CD4-positive, alpha-beta T cell treated with Interleukin-12 subunit alpha and Interleukin-12 subunit beta, for 1 hour (primary cell): ENCODE measurements around the gene HLX.

Experiments
- DNase-seq: peaks from one replicate; pipeline ENCODE4 v3.0.0-alpha.2; 2020

HLX gene

DNA sequence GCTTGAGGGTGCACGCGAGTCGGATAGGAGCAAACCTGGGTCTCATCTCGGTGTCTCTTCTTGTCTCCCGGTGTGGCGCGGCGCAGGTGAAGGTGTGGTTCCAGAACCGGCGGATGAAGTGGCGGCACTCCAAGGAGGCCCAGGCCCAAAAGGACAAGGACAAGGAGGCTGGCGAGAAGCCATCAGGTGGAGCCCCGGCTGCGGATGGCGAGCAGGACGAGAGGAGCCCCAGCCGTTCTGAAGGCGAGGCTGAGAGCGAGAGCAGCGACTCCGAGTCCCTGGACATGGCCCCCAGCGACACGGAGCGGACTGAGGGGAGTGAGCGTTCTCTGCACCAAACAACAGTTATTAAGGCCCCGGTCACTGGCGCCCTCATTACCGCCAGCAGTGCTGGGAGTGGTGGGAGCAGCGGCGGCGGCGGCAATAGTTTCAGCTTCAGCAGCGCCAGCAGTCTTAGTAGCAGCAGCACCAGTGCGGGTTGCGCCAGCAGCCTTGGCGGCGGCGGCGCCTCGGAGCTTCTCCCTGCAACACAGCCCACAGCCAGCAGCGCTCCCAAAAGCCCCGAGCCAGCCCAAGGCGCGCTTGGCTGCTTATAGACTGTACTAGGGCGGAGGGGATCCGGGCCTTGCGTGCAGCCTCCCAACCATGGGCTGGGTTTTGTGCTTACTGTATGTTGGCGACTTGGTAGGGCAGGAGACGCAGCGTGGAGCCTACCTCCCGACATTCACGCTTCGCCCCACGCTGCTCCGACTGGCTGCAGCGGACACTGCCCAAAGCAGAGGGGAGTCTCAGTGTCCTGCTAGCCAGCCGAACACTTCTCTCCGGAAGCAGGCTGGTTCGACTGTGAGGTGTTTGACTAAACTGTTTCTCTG is 5.1 kb downstream of the HLX start:
- DNase-seq, result no peak

DNA sequence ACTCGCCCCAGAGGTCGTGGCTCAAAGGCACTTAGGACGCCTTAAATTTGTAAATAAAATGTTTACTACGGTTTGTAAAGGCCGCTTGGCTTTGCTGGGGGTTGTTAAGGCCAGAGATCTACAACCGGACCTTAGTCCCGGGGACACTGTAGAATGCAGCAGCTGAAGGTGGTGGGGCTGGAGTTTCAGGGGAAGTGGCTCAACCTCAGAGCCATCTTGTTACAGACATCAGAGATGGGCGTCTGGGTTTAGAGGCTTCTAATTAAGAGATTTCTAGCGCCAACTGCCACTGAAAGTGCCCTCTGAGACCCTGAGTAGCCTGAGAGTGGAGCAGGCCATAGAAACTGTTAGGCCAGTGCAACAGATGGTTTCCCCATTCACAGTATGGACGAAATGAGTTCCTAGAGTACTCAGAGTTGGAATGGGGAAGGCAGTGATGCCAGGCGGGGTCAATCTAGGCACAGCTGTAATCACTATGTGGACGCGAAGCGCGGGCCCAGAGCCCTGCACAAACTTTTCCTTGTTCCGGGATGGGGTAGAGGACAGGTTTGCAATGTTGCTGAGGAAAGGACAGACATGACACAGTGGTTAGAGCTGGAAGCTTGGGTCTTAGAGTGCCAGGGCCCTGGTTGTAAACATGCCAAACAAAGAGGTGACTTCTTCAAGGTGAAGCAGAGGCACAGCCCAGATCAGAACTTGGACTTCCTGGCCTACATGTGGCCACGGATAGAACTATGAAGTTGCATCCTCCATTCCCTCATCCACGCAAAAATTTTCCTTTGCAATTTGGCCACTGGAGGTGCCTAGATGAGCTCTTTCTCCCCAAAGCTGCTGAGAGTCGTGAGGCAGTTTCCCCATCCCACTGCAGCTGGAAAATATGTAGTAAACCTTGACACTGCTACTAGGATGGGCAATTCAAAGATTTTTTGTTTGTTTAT is 6.0 kb downstream of the HLX start:
- DNase-seq, result no peak

DNA sequence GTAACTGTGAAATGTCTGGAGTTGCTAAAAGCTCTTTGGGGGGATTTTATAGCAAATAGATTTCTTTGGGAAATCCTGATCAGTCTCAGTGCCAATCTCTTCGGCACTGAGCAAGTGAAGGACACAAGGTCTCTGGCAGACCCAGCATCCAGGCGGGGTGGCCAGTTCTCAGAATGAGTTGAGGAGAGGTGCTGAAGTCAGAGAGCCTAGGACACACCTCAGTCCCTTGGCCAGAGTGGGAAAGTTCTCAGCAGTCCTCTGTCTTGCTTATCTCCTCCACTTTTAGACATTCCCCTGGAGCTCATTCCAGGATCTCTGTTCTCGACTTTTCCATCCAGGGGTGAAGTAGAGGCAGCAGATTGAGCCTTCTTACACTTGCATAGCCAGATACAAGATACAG is 6.7 kb downstream of the HLX start:
- DNase-seq, result no peak

DNA sequence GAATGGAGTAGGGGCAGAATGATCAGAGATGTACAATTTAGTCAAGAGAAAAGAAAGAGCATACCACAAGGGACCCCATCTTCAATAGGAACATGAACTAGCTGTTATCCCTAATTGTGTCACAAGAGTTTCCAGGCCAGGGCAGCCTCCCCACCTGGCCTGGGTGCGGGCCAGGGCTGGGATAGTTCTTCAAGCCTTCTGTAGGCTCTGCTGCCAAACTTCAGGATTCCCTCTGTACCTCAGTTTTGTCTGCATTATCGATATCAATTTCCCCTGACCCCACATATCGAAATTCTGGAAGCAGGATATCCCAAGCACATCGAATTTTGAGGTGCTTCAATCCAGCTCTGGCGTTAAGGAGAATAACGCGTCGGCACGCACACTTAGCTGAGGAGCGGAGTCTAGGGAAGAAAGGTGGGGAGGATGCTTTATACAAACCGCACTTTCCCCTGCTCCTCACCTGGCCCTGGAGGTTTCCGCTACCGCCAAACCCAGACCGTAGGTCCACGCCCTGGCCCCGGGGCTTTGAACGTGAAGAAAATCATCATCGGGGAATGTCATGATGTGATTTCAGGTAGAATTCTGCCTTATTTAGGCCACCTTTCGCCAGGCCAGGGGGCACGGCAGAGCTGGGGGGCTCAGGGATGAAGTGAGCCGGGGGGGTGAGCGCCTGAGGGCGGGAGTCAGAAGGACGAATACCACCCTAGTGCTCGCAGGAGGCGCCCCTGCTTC is 7.4 kb downstream of the HLX start:
- no peak for DNase-seq

DNA sequence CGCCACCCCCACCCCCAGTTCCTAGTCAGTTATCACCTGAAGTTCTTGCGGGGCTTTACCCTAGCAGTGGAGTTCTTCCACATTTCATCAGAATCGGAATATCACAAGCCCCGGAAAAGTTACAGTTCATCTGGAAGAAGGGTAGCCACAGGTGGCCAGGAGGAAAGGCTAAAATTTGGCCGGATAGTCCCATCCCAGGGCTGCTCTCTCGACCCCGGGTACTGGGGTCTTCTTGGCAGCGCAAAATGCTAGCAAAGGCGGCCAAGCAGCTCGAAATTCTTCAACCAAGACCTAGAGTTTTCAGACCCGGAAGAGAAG is 7.9 kb downstream of the HLX start:
- no peak for DNase-seq

DNA sequence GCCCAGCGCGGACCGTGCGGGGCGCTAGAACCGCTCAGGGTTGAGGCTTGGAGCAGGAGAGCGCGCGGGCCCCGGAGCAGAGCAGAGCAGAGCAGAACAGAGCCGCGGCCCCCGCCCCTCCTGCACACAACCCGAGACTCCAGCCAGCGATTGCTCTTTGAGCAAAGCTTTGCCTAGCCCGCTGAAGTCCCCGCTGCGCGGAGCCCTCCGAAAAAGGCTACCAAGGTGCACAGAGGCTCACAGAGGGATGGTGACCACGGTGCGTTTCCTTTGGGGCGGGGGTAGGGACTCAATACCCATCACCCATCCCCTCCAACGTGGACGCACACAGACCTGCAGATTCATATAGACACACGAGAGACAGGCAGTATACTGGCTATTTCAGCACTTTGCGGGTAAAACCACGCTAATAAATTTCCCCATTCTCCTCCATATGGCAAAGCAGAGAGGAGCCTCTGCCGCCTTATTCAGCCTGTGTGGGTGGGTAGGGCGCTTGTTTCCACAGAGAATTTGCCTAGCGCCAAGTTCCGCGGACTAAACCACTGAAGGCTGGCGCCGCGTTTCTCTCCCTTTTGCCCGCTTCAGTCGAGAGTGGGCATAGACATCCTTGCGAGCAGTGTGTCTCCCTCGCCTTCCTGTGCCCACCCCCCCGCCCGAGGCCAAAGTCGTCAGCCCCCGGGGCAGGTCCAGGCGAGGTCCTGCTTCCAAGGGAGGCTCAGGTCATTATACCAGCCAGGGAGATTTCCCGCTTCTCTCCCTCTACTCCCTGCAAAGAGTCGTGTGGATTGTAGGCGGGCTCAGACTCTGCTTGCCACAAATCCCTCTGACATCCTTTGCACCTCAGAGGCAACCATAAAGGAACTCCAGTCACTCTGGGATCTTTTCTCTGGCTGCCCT is 8.5 kb downstream of the HLX start:
- no peak for DNase-seq

DNA sequence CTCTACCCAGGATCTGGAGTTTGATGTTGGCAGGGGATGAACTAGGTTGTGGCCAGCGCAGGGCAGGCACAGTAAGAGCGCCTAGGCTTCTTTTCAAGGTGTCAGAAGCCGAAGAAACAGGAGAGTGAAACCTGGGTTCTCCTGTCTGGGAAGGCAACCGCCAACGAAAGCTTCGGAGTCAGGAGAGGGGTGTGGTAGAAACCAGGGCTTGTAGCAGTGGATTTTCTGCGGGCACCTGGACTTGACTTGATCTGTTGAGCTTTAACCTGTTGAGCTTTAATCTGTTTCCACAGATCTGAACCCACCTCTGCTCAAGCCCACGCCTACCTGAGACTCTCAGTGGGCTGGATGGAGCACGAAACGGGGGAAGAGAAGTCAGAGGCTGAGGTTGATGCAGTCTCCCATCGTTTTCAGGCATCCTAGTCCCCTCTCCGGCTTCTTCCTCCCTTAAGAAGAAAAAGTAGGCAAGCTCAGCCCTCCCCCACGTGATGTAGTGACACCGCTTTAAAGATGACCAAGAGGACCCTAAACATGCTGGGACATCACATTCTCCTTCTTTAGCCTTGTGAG is 9.3 kb downstream of the HLX start:
- no peak for DNase-seq

DNA sequence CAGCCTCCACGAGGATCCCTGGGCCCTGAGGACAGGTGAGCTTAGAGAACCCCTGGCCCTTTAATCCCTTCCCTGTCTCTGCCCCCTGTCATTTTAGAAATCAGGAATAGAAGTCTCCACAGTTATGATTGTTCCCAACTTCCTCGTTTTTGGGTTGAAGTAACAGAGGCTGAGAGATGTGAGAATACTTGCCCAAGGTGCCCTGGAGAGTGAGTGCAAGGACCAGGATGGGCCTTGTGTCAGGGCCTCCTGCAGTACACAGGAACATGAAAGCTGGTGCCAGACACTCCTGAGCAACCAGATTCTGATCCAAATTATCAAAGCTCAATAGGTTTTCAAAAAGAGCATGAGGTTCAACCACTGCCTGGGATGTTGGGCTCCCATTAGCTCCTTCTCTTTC is 10.1 kb downstream of the HLX start:
- DNase-seq, result no peak

DNA sequence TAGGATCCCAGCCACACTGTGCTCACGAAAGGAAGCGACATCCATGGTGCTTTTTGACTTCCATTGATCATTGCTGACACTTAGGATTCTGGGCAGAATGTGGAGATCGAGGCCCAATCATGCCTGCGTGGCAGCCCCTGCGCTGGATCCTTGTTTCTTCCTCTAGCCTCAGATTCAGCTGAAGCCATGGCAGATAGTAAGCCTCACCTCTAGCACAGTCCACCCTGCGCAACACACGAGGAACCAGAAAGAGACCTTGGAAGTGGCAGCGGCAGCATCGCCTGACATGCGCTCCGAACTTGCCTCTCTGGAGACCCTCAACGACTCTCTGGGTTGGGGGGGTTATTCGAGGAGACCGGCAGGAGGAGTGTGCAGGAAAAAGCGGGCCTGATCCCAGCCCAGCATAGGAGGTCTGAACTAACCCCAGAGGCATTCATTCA is 10.6 kb downstream of the HLX start:
- DNase-seq, result no peak

DNA sequence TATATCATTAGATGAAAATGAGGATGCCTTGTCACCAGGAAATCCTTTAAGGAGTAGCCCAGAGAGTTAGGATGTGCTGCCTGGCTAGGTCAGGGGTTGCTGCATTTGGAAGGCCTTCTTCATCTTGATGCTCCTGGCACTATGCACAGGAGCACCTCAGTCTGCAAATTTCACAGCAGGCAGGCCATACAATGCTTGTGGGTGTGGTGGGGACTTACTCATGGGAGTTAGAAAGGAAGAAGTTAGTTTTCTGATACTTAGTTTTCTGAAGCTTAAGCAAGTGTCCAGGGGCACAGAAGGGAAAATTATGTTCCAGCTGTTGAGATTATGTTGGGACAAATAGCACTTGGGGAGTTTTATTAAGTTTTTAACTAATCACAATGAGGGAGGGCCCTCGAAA is 11.4 kb downstream of the HLX start:
- no peak for DNase-seq

DNA sequence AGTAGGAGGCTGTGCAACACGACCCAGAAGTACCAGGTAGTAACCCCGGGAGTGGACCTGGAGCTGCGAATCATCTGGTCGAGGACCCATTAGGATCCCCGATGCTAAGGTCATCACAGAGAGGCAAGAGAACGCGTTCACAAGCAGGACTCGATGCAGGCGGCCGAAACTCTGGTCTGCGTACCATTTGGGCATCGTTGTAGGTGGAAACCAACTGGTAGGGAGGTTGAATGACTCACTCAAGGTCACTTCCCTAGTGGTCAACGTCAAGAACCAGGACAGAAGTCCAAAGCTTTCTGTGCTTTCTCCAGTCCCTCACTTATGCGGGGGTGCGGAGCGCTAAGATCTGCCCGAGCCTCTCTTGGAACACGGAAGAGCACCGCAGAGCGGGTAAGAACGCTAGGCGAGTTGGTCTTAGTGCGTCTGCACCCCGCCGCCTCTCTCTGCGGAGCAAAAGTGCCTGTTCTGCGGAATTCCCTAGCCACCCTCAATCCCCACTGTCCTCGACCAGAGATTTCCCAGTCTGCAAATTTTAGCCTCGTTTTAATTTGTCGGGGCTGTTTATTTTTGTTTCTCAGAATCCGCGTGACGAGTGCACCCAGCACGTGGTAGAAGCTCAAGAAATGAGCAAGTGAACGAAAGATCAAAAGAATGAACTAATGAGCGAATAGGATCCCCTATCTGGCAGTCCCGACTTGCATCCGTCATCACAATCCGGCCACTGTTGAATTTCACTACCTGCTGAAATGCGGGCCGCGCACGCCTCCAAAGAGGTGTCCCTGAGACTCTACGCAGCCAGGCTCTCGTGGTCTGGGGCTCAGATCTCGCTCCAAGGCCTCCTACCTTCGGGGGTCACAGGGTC is 12.2 kb downstream of the HLX start:
- DNase-seq, result no peak

DNA sequence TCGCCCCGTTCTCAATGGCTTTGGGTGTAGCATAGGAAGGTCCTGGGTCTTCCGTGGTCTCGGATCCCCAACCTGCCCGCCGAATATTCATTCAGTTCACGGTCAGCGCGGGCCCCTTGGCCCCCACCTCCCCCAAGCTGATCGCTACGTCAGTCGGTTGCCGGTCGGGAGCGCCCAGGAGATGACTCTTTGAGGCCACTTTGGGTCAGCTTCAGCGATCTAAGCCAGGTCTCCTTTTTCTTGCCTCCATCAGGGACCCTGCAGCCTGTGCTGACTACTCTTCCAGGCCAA is 12.8 kb downstream of the HLX start:
- no peak for DNase-seq

DNA sequence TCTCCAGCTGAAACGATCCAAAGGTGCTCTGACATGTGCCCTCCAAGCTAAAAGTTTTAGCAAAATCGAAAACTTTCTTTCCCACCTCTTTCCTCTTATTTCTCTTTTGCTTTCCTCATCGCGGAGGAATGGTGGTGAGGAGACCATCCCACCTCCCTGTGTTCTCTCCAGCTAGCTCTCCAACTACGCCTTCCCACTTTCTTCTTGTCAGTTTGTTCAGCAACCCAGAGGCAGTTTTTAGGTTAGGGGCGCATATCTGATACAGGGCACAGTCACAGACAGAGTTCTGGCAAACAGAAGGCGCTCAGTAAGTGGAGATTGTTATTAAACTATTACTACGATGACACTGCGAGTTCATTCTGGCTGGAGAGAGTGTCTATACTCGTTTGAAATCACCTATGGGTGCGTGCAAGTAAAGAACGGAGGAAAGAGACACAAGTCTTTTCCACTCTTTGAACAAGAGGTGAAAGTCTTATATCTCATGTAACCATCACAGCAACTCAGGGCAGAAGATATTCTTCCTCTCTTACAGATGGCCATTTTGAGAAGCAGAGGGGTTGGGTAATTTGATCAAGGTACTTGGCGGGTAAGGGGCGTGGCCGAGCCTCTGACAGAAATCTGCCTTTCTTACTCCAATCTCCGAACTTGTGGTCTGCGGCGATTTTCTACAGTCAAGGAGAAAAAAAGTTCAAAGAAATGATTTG is 13.9 kb downstream of the HLX start:
- DNase-seq, result no peak

DNA sequence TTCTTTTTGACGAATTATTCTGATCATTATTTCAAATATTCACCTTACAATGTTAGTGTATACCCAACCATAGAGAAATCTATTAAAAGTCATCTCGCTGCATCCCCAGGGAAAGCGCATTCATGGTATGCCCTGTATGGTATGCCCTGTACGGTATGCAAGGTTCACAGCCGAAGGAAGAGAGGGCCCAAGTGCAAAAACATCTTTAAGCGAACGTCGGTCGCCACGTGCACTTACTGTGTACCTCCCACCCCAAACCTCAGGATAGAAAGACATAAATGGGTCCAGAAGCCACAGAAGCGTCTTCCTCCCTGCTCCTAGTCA is 14.4 kb downstream of the HLX start:
- DNase-seq, result no peak

DNA sequence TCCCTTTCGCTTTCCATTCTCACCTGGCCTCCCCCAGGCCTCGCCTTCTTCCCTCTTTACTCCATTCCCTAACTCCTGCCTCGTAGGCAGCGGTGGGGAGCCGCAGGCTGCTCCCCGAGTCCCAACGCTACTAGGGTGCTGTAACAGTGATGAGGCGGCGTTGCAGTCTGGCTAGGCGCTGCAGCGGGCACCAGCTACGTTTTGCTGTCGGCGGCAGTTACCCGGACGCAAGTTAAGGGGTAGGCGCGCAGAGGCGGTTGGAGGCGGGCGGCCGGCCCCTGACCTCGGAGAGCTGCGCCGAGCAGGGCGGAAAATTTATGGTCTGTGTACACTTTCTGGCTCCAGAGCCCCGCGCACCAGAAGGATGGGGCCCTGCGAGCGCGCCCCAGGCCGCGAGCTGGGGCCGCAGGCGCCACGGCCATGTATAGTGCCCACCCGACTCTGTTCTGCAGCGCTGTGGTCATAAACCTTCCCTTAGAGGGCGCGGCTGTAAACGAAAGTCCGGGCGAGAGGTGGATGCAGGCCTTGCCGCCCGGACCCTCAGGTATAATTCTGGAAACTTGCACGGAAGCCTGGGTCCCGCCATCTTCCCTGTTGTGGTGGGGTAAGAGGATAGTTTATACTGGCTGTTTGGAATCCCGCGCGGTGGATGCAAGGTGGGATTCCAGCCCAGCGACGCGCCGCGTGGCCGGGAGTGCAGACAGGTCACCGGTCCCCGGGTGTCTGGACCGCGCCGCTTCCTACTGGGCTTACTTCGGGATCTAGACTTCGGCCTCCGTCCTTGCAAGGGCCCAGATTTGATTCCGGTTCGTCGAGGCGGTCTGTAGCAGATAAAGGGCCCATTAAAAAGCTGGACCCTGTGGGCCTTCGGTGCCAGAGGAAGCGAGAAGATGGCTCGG is 15.0 kb downstream of the HLX start:
- DNase-seq, result no peak

DNA sequence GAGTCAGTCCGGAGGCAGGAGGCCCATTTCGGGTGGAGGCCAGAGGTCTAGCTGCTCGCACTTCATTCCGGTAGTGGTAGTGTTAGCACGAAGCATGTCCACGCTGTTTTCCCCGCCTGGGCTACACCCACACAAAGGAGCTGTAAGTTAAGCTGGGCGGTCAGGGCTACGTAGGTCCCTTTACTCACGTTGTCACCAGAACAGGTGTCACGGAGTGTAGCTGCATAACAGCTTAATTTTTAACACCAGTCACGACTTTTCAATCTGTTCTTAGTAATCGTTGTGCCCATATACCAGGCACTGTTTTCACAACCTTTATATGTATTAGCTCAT is 15.6 kb downstream of the HLX start:
- no peak for DNase-seq

DNA sequence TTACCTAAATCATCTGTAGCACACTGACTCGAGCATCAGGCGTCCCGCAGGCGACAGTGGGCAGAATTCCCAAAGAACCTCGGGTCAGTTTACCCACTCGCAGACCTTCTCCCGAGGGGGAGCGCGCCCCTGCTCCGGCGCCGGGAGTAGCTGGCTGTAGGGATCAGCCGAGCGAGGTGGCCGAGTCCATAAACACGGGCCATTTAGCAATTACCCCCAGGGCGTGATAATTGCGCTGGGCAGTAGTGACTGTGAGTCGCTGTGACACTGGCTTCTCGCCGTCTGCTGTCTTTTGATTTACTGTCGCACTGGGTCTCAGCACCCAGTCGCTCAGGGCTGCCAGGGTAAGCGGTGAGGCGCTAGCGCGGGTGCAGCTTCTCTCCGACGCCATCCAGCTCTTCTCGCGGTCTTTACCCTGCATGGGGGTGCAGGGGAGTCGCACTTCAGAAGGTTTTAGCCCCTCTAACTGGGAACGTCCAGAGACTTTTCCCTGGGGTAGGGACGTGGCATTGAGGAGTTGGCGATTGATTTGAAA is 16.2 kb downstream of the HLX start:
- DNase-seq, result no peak

DNA sequence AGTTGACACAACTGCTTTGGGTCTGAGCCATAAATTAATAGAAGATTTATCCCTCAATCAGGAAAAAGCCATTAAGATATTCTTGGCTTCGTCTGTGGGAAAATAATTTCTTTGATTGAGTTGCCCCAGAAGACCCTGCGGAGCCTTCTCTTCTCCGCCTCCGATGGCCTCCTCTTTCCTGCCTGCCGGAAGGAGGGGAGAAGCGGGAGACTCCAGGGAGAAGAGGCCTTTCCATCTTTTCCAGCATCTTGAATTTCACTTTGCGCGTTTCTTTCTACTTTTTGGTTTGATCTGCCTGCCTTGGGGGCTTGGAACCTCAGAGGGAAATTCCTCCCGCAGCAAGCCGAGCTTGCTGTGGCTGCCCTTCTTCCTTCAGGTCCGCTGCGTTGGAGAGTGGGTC is 16.8 kb downstream of the HLX start:
- no peak for DNase-seq

DNA sequence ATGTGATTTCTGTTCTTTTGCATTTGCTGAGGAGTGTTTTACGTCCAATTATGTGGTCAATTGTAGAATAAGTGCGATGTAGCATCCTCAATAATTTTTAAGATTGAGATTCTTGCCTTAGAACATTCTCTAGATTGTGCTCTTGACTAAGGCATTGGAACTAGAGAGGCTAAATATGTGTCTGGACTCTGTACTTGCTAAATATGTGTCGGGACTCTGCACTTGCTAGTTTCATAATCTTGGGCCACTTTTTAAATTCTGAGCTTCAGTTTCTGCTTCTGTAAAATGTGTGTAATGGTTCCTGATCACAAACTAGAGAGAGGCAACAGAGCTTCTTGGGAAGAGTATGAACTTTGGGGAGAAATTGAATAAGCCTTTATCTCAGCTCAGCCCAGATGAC is 21.6 kb downstream of the HLX start:
- no peak for DNase-seq

DNA sequence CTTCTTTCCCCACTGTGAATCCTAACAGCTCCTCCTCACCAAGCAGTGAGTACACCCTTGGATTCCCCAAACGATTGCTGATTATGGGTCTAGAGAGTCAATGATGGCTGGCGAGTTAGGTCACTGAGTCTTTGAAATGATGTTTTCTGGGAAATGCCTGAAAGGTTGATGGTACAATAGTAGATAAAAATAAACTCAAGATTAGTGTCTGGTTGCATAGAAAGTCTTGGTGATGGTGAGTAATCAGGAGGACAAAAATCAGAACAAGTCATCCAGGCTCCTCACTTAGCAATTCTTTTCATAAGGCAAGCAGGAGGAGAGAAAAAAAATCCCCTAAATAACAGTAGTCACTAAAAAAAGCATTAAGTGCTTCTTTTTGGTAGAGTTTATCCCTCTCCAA is 22.6 kb downstream of the HLX start:
- no peak for DNase-seq
